Brain pericyte (primary cell): ENCODE results near the gene KLHL40.

Experiments
- DNase-seq: peaks from one replicate; pipeline ENCODE4 v3.0.0-alpha.2; 2012; ENCODE audit warnings: low read depth, low spot score

Gene KLHL40

DNA sequence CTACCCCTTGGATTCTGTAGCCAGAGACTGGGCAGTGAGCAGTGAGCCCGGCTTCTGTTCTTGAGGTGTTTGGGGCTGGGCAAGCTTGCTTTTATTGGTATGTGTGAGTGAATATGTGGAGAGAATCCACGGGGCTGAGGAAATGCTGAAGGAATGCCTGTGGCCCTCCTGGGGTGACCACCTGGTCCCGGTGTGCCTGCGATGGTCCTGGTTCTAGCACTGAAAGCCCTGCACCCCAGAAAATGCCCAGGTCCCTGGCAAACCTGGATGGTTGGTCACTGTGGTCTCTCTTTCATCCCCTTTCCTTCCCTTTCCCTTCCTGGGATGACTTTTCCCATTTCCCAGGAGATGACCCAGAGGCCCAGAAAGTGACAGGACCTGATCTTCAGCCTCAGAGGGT is 27.7 kb upstream of the KLHL40 start:
- DNase-seq, result no peak

DNA sequence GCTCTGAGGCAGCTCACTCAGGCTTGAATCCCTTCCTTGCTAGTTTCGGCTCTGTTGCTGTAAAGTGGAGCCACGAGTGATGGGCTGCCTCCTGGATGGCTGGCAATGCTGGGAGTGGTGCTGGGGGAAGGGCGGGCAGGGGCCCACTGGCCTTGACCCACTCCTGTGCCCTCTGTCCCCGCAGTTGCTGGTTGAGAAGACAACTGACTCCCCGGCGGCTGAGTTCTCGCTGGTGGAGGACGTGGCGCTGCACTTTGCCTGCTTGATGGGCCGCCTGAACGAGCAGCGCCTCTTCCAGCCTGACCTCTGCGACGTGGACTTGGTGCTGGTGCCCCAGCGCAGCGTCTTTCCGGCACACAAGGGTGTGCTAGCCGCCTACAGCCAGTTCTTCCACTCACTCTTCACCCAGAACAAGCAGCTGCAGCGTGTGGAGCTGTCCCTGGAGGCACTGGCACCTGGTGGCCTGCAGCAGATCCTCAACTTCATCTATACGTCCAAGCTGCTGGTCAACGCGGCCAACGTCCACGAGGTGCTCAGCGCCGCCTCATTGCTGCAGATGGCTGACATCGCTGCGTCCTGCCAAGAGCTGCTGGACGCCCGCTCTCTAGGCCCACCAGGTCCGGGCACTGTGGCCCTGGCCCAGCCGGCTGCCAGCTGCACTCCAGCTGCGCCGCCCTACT is 27.1 kb upstream of the KLHL40 start:
- DNase-seq, result no peak

DNA sequence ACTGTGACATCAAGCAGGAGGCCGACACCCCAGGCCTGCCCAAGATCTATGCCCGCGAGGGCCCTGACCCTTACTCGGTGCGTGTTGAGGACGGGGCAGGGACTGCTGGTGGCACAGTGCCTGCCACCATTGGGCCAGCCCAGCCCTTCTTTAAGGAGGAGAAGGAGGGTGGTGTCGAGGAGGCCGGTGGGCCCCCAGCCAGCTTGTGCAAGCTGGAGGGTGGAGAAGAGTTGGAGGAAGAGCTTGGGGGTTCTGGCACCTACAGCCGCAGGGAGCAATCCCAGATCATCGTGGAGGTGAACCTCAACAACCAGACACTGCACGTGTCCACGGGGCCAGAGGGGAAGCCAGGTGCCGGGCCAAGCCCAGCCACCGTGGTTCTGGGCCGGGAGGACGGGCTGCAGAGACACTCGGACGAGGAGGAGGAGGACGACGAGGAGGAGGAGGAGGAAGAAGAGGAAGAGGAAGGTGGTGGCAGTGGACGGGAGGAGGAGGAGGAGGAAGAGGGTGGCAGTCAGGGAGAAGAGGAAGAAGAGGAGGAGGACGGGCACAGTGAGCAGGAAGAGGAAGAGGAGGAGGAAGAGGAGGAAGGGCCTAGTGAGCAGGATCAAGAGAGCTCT is 26.5 kb upstream of the KLHL40 start:
- DNase-seq, result no peak

DNA sequence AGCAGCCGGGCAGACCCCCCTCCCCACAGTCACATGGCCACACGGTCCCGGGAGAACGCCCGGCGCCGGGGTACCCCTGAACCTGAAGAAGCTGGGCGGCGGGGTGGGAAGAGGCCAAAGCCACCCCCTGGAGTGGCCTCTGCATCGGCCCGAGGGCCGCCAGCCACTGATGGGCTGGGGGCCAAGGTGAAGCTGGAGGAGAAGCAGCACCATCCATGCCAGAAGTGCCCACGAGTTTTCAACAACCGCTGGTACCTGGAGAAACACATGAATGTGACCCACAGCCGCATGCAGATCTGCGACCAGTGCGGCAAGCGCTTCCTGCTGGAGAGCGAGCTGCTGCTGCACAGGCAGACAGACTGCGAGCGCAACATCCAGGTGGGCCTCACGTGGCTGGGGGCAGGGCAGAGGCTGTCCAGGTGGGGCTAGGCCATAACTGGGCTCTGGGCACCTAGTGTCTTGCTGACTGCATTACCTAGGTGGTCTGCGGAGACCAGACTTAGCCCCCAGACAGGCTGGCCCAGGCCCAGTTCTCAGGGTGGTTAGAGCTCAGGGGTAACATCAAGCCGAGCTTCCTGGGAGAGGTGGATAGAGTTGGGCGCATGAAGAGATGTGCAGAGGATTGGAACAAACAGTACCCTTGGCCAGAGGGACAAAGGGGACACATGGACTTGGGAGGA is 25.7 kb upstream of the KLHL40 start:
- DNase-seq, result no peak

- no peak for DNase-seq
Observed at GRCh38 chr3:42660131-42660715, 25.1 kb upstream of the KLHL40 start.

DNA sequence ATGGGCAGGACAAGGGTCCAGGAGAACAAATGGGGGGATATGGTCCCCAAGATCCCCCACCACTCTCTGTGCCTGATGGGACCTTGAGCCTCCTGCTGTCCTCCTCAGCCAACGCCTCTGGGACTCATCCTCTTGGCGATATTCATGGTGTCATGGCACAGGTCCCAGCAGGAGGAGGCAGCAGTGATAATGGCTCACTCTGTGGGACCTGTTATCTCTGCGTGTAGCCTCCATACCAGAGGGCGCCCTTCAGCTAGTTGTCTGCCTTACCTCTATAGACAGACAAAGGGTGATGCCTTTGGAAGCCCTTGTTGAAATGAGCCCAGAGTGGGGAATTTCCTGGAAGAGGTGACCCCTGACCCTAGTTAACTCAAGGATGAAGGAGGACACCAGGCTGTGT is 24.4 kb upstream of the KLHL40 start:
- DNase-seq, result no peak

- no peak for DNase-seq
Observed at GRCh38 chr3:42661593-42662022, 23.7 kb upstream of the KLHL40 start.

DNA sequence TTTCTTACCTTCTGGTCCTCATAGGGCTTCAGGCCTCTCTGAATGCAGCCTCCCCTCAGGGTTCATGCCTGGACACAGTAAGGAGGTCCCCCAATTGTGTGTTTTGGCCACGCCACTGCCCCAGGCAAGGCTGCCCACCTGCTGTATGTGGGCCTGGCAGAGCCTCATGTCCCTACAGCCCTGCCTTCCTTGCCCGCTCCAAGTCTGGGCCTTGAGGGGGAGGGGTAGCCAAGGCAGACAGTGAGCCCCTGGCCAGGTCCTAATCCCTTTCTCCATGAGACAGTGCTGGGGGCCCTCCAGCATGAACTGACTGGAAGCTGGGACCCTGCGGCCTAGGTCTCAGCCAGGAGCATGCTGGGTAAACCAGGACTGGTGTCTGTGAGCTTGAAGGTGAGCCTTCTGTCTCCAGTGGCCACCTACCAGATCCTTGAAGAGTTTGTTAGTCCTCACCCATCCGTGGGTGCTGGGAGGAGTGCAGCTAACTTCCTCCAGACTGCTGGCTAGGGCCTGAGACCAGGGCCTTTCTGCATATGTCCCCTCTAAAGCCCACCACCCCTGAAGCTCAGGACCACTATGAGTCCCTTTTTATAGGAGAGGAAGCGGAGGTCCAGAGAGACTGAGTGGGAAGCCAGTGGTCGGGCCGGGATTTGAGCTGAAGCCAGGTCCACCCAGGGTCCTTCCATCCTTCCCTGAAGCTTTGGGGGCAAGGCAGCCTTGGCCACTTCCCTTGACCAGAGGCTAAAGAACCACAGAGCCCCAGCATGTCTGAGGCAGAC is 23.1 kb upstream of the KLHL40 start:
- DNase-seq, result no peak

GRCh38 chr3:42662813-42663535 is 22.4 kb upstream of the KLHL40 start:
- no peak for DNase-seq

- no peak for DNase-seq
Observed at GRCh38 chr3:42663581-42664437, 21.5 kb upstream of the KLHL40 start.

- DNase-seq, result no peak
Observed at GRCh38 chr3:42664438-42664803, 20.9 kb upstream of the KLHL40 start.

- no peak for DNase-seq
Observed at GRCh38 chr3:42665050-42665878, 20.1 kb upstream of the KLHL40 start.

DNA sequence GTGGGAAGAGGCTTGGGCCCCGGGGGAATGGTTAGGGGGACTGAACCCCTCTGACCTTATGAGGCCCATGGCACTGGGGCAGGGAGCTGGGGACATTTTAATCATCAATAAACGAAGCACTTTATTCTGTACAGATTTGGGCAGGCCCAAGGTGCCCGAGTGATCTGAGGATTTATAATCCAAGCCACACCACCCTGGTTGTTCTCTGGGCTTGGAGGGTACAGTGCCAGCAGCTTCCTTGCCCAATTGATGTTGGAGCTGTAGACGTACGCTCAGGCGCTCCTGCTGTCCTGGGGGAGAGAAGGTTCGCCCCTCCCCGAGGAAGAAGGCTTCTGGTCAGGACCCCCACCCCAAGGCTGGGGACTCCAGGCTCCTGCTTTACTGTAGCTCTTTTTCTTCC is 19.3 kb upstream of the KLHL40 start:
- DNase-seq, result no peak

DNA sequence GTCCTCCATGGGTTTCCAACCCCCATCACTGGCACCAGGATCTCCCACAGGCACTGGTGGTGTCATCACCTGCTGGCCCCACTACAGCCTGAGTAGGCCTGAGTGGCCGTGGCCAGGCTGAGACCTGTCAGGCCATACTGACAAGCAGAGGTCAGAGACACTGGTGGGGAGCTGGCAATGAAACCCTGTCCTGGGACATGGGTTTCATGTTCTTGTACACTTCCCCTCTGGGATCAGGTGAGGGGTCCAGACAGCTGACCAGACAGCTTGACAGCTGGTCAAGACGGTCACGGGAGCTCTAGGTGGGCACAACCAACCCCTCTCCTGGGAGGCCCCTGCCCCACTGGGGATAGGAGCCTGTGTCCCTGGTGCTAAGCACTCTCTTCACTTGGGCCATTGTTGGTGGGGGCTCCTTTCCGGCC is 18.7 kb upstream of the KLHL40 start:
- DNase-seq, result no peak

DNA sequence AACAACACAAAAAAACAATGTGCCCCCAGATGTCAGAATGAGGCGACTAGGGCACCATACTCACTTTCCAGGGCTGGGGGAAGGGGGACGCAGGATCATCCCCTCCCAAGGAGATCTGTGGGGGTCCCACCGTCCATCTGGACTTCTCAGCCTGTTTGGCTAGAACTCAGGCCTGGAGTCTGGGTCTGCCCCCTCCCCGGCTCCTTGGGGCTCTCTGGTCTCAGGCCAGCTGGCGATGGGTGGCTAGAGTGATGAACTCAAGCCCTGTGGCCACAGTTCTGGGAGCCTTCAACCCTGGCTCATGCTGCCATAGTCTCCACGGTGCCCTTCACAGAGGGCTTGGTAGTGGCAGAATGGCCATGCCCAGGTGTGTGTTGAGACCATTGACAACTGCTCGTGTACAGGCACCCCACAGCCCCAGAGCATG is 18.2 kb upstream of the KLHL40 start:
- no peak for DNase-seq

- DNase-seq, result no peak
Observed at GRCh38 chr3:42667523-42668412, 17.6 kb upstream of the KLHL40 start.

DNA sequence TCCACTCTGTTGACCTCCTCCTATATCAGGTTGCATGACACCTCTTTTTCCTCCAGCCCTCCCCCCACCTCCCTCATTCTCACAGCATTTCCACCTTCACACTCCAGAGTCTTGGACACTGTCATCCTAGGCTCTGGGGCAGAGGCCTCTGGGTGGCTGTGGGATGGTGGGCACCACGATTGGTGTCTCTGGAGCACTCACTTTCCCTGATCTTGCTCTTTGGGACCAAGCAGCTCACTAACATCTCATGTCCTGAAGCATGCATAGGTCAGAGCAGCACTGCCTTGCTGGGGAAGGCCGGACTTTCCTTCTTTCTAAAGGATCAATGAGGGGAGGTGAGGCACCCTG is 16.9 kb upstream of the KLHL40 start:
- DNase-seq, result no peak

DNA sequence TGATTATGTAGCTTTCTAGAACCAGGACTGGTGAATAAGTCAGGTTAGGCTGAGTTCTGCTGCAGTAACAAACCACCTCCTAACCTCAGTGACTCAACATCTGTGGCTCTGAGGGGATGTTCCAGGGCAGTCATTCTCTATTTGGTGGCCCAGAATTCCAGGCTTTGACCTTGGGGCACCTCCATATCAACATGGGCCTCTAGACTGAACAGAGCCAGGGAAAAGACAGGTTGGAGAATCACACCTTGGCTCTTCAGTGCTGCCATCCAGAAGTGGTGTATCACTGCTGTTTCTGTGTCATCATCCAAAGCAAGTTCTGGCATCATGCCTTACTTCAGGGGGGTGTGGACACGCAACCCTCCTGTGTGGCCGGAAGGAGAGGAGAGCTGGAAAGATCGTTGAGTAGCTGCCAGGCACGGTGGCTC is 16.5 kb upstream of the KLHL40 start:
- no peak for DNase-seq
